SK-N-SH (cell line): ENCODE data around the gene WDR11. TPM values are rescaled to one million over a fixed set of nuclear protein-coding genes. Genes with fewer than 3 reads are reported as not detected.

Source experiments
- CTCF ChIA-PET: fragments of 300-600, 350-600 bp; formaldehyde crosslinking; extraction: SDS; loops from one replicate; lab custom pipeline; 2021; lab: Yijun Ruan, JAX
- POLR2A ChIA-PET: fragments of 350-600 bp; sonication (Branson Sonifier 250); formaldehyde crosslinking; extraction: SDS; loops from one replicate; lab custom pipeline; 2020; ENCODE audit warnings: antibody characterized with exemption, inconsistent platforms; lab: Yijun Ruan, JAX
- DNase-seq: peaks from one replicate; pipeline ENCODE4 v3.0.0; 2012
- H2AFZ ChIP-seq: fragments of 200-600 bp; sonication (generic); 2 replicates; pipeline ENCODE4 v1.8.1; 2016; ENCODE audit warnings: antibody characterized with exemption, mild to moderate bottlenecking, low read depth
- H3F3A ChIP-seq: fragments of 200-600 bp; sonication (generic); replicated peaks from 2 replicates; pipeline ENCODE3; 2016; ENCODE audit warnings: antibody characterized with exemption, mild to moderate bottlenecking; ENCODE audit not compliant: insufficient read depth
- H3K27ac ChIP-seq, 2 experiments: fragments of 200-500 bp in 1 of 2; fragments of 200-600 bp in 1 of 2; sonication (Bioruptor generic) in 1 of 2; sonication (generic), shearing (Covaris generic) in 1 of 2; 2 replicates each; pipeline versions ENCODE4 v1.5.1 to v1.6.1; 2014 to 2016; ENCODE audit warnings: low read depth in 2 of 2, inconsistent platforms in 1 of 2, low read length in 1 of 2, mild to moderate bottlenecking in 1 of 2, mixed read lengths in 1 of 2
- H3K27me3 ChIP-seq: fragments of 200-600 bp; sonication (generic), shearing (Covaris generic); 2 replicates; pipeline ENCODE4 v1.6.1; 2016; ENCODE audit warnings: mixed run types; ENCODE audit not compliant: insufficient read depth
- H3K36me3 ChIP-seq, 2 experiments: fragments of 200-500 bp in 1 of 2; fragments of 200-600 bp in 1 of 2; sonication (Bioruptor generic) in 1 of 2; sonication (generic) in 1 of 2; replicated peaks in 1 of 2; 2 replicates each; pipeline versions ENCODE3 to v1.5.1; 2014 to 2016; ENCODE audit warnings: low read length in 1 of 2, mild to moderate bottlenecking in 1 of 2; ENCODE audit not compliant: insufficient read depth in 2 of 2, control insufficient read depth in 1 of 2
- H3K4me1 ChIP-seq, 2 experiments: fragments of 200-500 bp in 1 of 2; fragments of 200-600 bp in 1 of 2; sonication (Bioruptor generic) in 1 of 2; sonication (generic), shearing (Covaris generic) in 1 of 2; 2 replicates each; pipeline versions ENCODE4 v1.5.1 to v1.6.1; 2014 to 2016; ENCODE audit warnings: low read depth in 1 of 2, low read length in 1 of 2, mixed run types in 1 of 2; ENCODE audit not compliant: insufficient read depth in 2 of 2, control insufficient read depth in 1 of 2
- H3K4me2 ChIP-seq: fragments of 200-600 bp; sonication (generic), shearing (Covaris generic); 2 replicates; pipeline ENCODE4 v1.6.1; 2017; ENCODE audit warnings: mixed run types
- H3K4me3 ChIP-seq, 2 experiments: fragments of 200-500 bp in 1 of 2; fragments of 200-600 bp in 1 of 2; sonication (Bioruptor generic) in 1 of 2; sonication (generic), shearing (Covaris generic) in 1 of 2; 2 replicates each; pipeline versions ENCODE4 v1.5.1 to v1.8.1; 2014 to 2016; ENCODE audit warnings: low read depth in 2 of 2, inconsistent platforms in 1 of 2, low read length in 1 of 2, mild to moderate bottlenecking in 1 of 2, mixed read lengths in 1 of 2, moderate library complexity in 1 of 2
- H3K79me2 ChIP-seq: fragments of 200-600 bp; sonication (generic); 2 replicates; pipeline ENCODE4 v1.8.1; 2017; ENCODE audit warnings: mild to moderate bottlenecking; ENCODE audit not compliant: insufficient read depth
- H3K9ac ChIP-seq: fragments of 200-600 bp; sonication (generic); 2 replicates; pipeline ENCODE4 v1.6.1; 2017; ENCODE audit warnings: mixed run types
- H3K9me2 ChIP-seq: fragments of 200-600 bp; sonication (generic); 2 replicates; pipeline ENCODE4 v1.6.1; 2017; ENCODE audit warnings: mixed run types
- H3K9me3 ChIP-seq: fragments of 200-600 bp; sonication (generic); 2 replicates; pipeline ENCODE4 v1.6.1; 2017; ENCODE audit warnings: mixed run types, mild to moderate bottlenecking, moderate library complexity
- H4K20me1 ChIP-seq: fragments of 200-600 bp; sonication (generic); 2 replicates; pipeline ENCODE4 v1.6.1; 2017; ENCODE audit warnings: mild to moderate bottlenecking, mixed run types; ENCODE audit not compliant: insufficient read depth
- CHD2 ChIP-seq: fragments of 150-350 bp; IDR thresholded peaks from 2 replicates; pipeline ENCODE4 v1.6.1; 2018; ENCODE audit warnings: low read length; ENCODE audit not compliant: partially characterized antibody
- JUND ChIP-seq: IDR thresholded peaks from 2 replicates; pipeline ENCODE4 v1.4.0; 2012
- MXI1 ChIP-seq: IDR thresholded peaks from 2 replicates; pipeline ENCODE4 v1.6.1; 2012; ENCODE audit warnings: mild to moderate bottlenecking, low read depth, low read length, improper control_type of control experiment
- NFIC ChIP-seq: IDR thresholded peaks from 2 replicates; pipeline ENCODE4 v1.4.0; 2012; ENCODE audit warnings: borderline replicate concordance
- RAD21 ChIP-seq: IDR thresholded peaks from 2 replicates; pipeline ENCODE4 v1.6.1; 2012; ENCODE audit warnings: mild to moderate bottlenecking, low read length
- TCF12 ChIP-seq: IDR thresholded peaks from 2 replicates; pipeline ENCODE4 v1.4.0; 2012
- TEAD4 ChIP-seq: IDR thresholded peaks from 2 replicates; pipeline ENCODE4 v1.4.0; 2012; ENCODE audit warnings: mild to moderate bottlenecking, borderline replicate concordance; ENCODE audit not compliant: insufficient read depth
- YY1 ChIP-seq: IDR thresholded peaks from 2 replicates; pipeline ENCODE4 v1.4.0; 2012; ENCODE audit warnings: low read depth, mild to moderate bottlenecking
- WGBS: methylation state at CpG from one replicate; pipeline ENCODE4 v1.1.6; 2017; ENCODE audit warnings: low lambda C conversion rate; 5-methylcytosine and 5-hydroxymethylcytosine counted together
- polyA plus RNA-seq, 3 experiments: library from polyadenylated mRNA; depleted of rRNA; stranded (reverse); fragments of >200 nt; gene quantifications; 2 replicates each; pipeline ENCODE4 v1.2.3, GENCODE V29; 2012
- TF ChIP-seq, protein P1 (sequence below): fragments of 200-600 bp; sonication (generic); IDR thresholded peaks from 2 replicates; pipeline ENCODE4 v1.6.1; 2017; ENCODE audit warnings: antibody characterized with exemption, mild to moderate bottlenecking, moderate library complexity
- TF ChIP-seq, protein P2 (sequence below): IDR thresholded peaks from 2 replicates; pipeline ENCODE4 v1.4.0; 2012; ENCODE audit warnings: low read depth, borderline replicate concordance
- TF ChIP-seq, protein P3 (sequence below): IDR thresholded peaks from 2 replicates; pipeline ENCODE4 v1.4.0; 2012; ENCODE audit warnings: low read depth
- TF ChIP-seq, protein P4 (sequence below): IDR thresholded peaks from 2 replicates; pipeline ENCODE4; 2012

WDR11 gene
- polyA plus RNA-seq, 1 of the 3 experiments (the other 2 are of a cell fraction): 35.1 TPM

DNA sequence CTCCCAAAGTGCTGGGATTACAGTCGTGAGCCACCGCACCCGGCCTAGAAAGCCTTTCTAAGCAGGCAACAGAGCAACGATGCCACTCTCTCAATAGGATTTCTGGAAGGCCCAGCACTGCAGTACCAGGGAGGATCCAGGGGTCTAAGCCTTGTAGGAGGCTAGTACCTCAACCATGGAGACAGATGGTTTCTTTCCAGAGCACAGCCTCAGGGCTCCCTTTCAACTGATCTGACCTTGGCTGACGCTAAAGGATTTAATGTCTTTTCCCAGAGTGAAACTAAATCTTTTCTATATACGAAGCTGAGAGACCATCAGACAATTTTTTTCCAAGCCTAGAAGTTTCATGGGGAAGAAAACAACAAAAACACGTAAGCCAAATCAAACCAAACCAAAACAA, 78.0 kb downstream of the WDR11 start:
- no peak for DNase-seq
- Histone ChIP-seq H2AFZ (no peak overlapping the region), H4K20me1 (no peaks in the 10 kb centered on the region), H3K4me3 (no peak overlapping the region), H3K9ac (no peak overlapping the region), H3K27ac (no peak overlapping the region), H3K9me2 (no peaks in the 10 kb centered on the region), H3K4me1 (peaks cover 0 to 13% of the 10 kb centered on the region in 2 experiments; a peak in 1 of 4 replicates), H3K79me2 (no peaks in the 10 kb centered on the region), H3F3A (no peaks in the 10 kb centered on the region), H3K9me3 (no peaks in the 10 kb centered on the region), H3K36me3 (no peaks in the 10 kb centered on the region), H3K27me3 (no peaks in the 10 kb centered on the region), H3K4me2 (no peak overlapping the region)
- CTCF ChIA-PET: interaction anchor here (0.8 to 2.0 kb wide), 2 partner anchors 14 to 364 kb away, joined by 3 to 13 read pairs; no protein-coding TSS in a partner anchor
- TF ChIP-seq CHD2 (no peak), MXI1 (no peak), NFIC (no peak), RAD21 (no peak), JUND (no peak), YY1 (no peak)
- TF ChIP-seq, protein P1, sequence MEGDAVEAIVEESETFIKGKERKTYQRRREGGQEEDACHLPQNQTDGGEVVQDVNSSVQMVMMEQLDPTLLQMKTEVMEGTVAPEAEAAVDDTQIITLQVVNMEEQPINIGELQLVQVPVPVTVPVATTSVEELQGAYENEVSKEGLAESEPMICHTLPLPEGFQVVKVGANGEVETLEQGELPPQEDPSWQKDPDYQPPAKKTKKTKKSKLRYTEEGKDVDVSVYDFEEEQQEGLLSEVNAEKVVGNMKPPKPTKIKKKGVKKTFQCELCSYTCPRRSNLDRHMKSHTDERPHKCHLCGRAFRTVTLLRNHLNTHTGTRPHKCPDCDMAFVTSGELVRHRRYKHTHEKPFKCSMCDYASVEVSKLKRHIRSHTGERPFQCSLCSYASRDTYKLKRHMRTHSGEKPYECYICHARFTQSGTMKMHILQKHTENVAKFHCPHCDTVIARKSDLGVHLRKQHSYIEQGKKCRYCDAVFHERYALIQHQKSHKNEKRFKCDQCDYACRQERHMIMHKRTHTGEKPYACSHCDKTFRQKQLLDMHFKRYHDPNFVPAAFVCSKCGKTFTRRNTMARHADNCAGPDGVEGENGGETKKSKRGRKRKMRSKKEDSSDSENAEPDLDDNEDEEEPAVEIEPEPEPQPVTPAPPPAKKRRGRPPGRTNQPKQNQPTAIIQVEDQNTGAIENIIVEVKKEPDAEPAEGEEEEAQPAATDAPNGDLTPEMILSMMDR: no peak
- TF ChIP-seq, protein P2, sequence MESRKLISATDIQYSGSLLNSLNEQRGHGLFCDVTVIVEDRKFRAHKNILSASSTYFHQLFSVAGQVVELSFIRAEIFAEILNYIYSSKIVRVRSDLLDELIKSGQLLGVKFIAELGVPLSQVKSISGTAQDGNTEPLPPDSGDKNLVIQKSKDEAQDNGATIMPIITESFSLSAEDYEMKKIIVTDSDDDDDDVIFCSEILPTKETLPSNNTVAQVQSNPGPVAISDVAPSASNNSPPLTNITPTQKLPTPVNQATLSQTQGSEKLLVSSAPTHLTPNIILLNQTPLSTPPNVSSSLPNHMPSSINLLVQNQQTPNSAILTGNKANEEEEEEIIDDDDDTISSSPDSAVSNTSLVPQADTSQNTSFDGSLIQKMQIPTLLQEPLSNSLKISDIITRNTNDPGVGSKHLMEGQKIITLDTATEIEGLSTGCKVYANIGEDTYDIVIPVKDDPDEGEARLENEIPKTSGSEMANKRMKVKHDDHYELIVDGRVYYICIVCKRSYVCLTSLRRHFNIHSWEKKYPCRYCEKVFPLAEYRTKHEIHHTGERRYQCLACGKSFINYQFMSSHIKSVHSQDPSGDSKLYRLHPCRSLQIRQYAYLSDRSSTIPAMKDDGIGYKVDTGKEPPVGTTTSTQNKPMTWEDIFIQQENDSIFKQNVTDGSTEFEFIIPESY: no peak
- TF ChIP-seq, protein P3, sequence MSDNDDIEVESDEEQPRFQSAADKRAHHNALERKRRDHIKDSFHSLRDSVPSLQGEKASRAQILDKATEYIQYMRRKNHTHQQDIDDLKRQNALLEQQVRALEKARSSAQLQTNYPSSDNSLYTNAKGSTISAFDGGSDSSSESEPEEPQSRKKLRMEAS: no peak
- TF ChIP-seq, protein P4, sequence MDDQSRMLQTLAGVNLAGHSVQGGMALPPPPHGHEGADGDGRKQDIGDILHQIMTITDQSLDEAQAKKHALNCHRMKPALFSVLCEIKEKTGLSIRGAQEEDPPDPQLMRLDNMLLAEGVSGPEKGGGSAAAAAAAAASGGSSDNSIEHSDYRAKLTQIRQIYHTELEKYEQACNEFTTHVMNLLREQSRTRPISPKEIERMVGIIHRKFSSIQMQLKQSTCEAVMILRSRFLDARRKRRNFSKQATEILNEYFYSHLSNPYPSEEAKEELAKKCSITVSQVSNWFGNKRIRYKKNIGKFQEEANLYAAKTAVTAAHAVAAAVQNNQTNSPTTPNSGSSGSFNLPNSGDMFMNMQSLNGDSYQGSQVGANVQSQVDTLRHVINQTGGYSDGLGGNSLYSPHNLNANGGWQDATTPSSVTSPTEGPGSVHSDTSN: no peak
- 39% methylated on average over 6 of the region's 7 CpGs for WGBS
- POLR2A ChIA-PET: no interaction called here

DNA sequence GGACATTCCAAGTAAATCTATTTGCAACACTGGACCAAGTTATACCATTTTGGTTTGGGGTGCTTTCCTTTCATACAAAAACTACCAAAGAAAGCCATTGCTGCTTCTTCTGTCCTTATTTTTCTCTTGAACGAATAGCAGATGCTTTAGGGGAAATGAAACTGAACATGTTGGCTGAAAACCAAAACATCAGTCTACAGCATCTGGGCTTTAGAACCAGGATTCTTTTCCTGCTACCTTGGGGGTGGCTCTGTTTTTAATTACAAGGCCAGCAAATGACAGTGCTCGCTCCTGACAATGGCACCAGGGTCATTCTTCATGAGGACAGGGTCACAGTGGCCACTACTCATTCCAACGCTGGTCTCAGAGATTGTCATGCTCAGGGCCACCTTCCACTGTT, 80.3 kb downstream of the WDR11 start:
- peak; percentile 61 for DNase-seq
- POLR2A ChIA-PET: no interaction called here

More for the DNA sequence above, 80.3 kb downstream of the WDR11 start:
- no peaks in the 10 kb centered on the region for H3K27me3 ChIP-seq
- WGBS: 0% methylated on average over 3 of the region's 3 CpGs
- H4K20me1 ChIP-seq: no peaks in the 10 kb centered on the region
- H3K9me3 ChIP-seq: no peaks in the 10 kb centered on the region
- no peaks in the 10 kb centered on the region for H3F3A ChIP-seq
- peaks cover 0 to 13% of the 10 kb centered on the region in 2 experiments; a peak in 1 of 4 replicates for H3K4me1 ChIP-seq
- H3K9me2 ChIP-seq: no peaks in the 10 kb centered on the region
- H3K36me3 ChIP-seq: no peaks in the 10 kb centered on the region
- no peak overlapping the region for H3K9ac ChIP-seq
- no peak overlapping the region for H2AFZ ChIP-seq
- no peak overlapping the region for H3K27ac ChIP-seq
- CTCF ChIA-PET: interaction anchor here (1.0 to 2.0 kb wide), 5 partner anchors 9 to 956 kb away, joined by 4 to 13 read pairs (median 5); no protein-coding TSS in a partner anchor
- H3K4me3 ChIP-seq: no peak overlapping the region
- no peaks in the 10 kb centered on the region for H3K79me2 ChIP-seq
- no peak overlapping the region for H3K4me2 ChIP-seq
- no peak for TF ChIP-seq TEAD4
- no peak for TF ChIP-seq TCF12
